ENCODE data around the gene PRR30. TPM values are rescaled to one million over a fixed set of nuclear protein-coding genes. Genes with fewer than 3 reads are reported as not detected.
"Not testable (repeated sequence)": the region's sequence is repeated elsewhere in the genome, so short reads cannot be mapped to it uniquely, and the experiment has no call there.

PRR30 gene
- total RNA-seq, 4 donors from 2014 or later = not detected

- intact Hi-C loops (cut with DNase I; ENCODE audit: low total_unique reads) (loop anchor here (5.0 kb wide), 1 partner anchor 160 kb away; the partner anchor contains the start of gene TRIM54), in situ Hi-C loops (cut with MboI; ENCODE audit: low sequenced_read_pairs in 4 of 4) (no loop called here)
- Histone ChIP-seq H3K27ac (peak overlapping the region in 1 of 4 donors; percentile 93), H3K4me3 (no peak overlapping the region), H3K36me3 (no peaks in the 10 kb centered on the region), H3K27me3 (peaks cover 0 to 5% (median 0%) of the 10 kb centered on the region in 3 donors), H3K4me1 (peaks cover 21 to 28% of the 10 kb centered on the region in 2 donors), H3K9me3 (no peaks in the 10 kb centered on the region)
- TF ChIP-seq POLR2A (IDR thresholded peaks at IDR 0.05) (no peak), CTCF (IDR thresholded peaks at IDR 0.05 in 4 of 5, conservative IDR thresholded peaks at IDR 0.05 in 1 of 5) (no peak)
- no peak for DNase-seq
- no peak for ATAC-seq
These were observed 17.3 kb downstream of the PRR30 start for GRCh38 chr2:27121906-27122305.

GRCh38 chr2:27119330-27119670 lies 19.9 kb downstream of the PRR30 start:
- H3K4me1 ChIP-seq = peaks cover 12 to 17% of the 10 kb centered on the region in 2 donors
- H3K36me3 ChIP-seq; H3K27ac ChIP-seq; H3K27me3 ChIP-seq; intact Hi-C loops (cut with DNase I; ENCODE audit: low total_unique reads); H3K9me3 ChIP-seq; in situ Hi-C loops (cut with MboI; ENCODE audit: low sequenced_read_pairs in 4 of 4); ATAC-seq; DNase-seq: not testable (repeated sequence)
- peak overlapping the region in 3 of 4 donors; percentile 44 to 53 (median 46) for H3K4me3 ChIP-seq

GRCh38 chr2:27118525-27119329 lies 20.5 kb downstream of the PRR30 start, which contains the start of gene CGREF1:
Gene CGREF1 (minus strand): TSS chr2:27119128. CDS start chr2:27104366, 14,762 bp downstream.
- in situ Hi-C loops (cut with MboI; ENCODE audit: low sequenced_read_pairs in 4 of 4) (no loop called here), intact Hi-C loops (cut with DNase I; ENCODE audit: low total_unique reads) (no loop called here)
- no peak for DNase-seq
- H3K27me3 ChIP-seq = peaks cover 0 to 5% (median 0%) of the 10 kb centered on the region in 3 donors
- H3K4me1 ChIP-seq = peaks cover 8 to 17% of the 10 kb centered on the region in 2 donors
- peak within 1 kb of the TSS; percentile 38 to 57 (median 48) for H3K4me3 ChIP-seq
- no peak for ATAC-seq
- H3K27ac ChIP-seq = no peak within 1 kb of the TSS
- no peaks in the 10 kb centered on the region for H3K36me3 ChIP-seq
- TF ChIP-seq POLR2A (IDR thresholded peaks at IDR 0.05) (peak in 1 of 2 donors; percentile 19), CTCF (IDR thresholded peaks at IDR 0.05 in 4 of 5, conservative IDR thresholded peaks at IDR 0.05 in 1 of 5) (no peak)
- H3K9me3 ChIP-seq = no peaks in the 10 kb centered on the region

GRCh38 chr2:27117995-27118524 lies 21.1 kb downstream of the PRR30 start:
- H3K4me3 ChIP-seq = peak overlapping the region; percentile 38 to 57 (median 48)
- H3K9me3 ChIP-seq = no peaks in the 10 kb centered on the region
- no peaks in the 10 kb centered on the region for H3K36me3 ChIP-seq
- no peak overlapping the region for H3K27ac ChIP-seq
- no peak for TF ChIP-seq CTCF (IDR thresholded peaks at IDR 0.05 in 4 of 5, conservative IDR thresholded peaks at IDR 0.05 in 1 of 5)
- TF ChIP-seq POLR2A (IDR thresholded peaks at IDR 0.05) = no peak
- no peak for ATAC-seq
- H3K27me3 ChIP-seq = peaks cover 0 to 5% (median 0%) of the 10 kb centered on the region in 3 donors
- peaks cover 6 to 12% of the 10 kb centered on the region in 2 donors for H3K4me1 ChIP-seq
- intact Hi-C loops (cut with DNase I; ENCODE audit: low total_unique reads) = no loop called here
- DNase-seq = no peak
- in situ Hi-C loops (cut with MboI; ENCODE audit: low sequenced_read_pairs in 4 of 4) = no loop called here

GRCh38 chr2:27115519-27115918 lies 23.7 kb downstream of the PRR30 start:
- no peak overlapping the region for H3K27ac ChIP-seq
- ATAC-seq (no peak), DNase-seq (no peak)
- H3K27me3 ChIP-seq = peaks cover 0 to 5% (median 0%) of the 10 kb centered on the region in 3 donors
- H3K4me3 ChIP-seq = no peak overlapping the region
- H3K9me3 ChIP-seq = no peaks in the 10 kb centered on the region
- H3K4me1 ChIP-seq = peaks cover 3 to 9% of the 10 kb centered on the region in 2 donors
- intact Hi-C loops (cut with DNase I; ENCODE audit: low total_unique reads) = no loop called here
- in situ Hi-C loops (cut with MboI; ENCODE audit: low sequenced_read_pairs in 4 of 4) = no loop called here
- H3K36me3 ChIP-seq = no peaks in the 10 kb centered on the region
- TF ChIP-seq CTCF (IDR thresholded peaks at IDR 0.05 in 4 of 5, conservative IDR thresholded peaks at IDR 0.05 in 1 of 5) (no peak), POLR2A (IDR thresholded peaks at IDR 0.05) (no peak)

GRCh38 chr2:27111392-27112078 lies 27.7 kb downstream of the PRR30 start:
- H3K27ac ChIP-seq; H3K27me3 ChIP-seq; H3K36me3 ChIP-seq; ATAC-seq; H3K4me1 ChIP-seq; intact Hi-C loops (cut with DNase I; ENCODE audit: low total_unique reads); DNase-seq; H3K4me3 ChIP-seq; H3K9me3 ChIP-seq; in situ Hi-C loops (cut with MboI; ENCODE audit: low sequenced_read_pairs in 4 of 4): not testable (repeated sequence)

GRCh38 chr2:27110603-27111352 lies 28.4 kb downstream of the PRR30 start:
- H3K4me3 ChIP-seq; DNase-seq; H3K36me3 ChIP-seq; ATAC-seq; H3K4me1 ChIP-seq; intact Hi-C loops (cut with DNase I; ENCODE audit: low total_unique reads); H3K9me3 ChIP-seq; H3K27ac ChIP-seq; H3K27me3 ChIP-seq; in situ Hi-C loops (cut with MboI; ENCODE audit: low sequenced_read_pairs in 4 of 4): not testable (repeated sequence)
